Stomach smooth muscle (tissue), 2 donors: ENCODE results near the gene GPR141.

Experiments used
- H3K27ac ChIP-seq: one replicate; pipeline ENCODE4 v1.7.0; 2013; ENCODE audit warnings: mild to moderate bottlenecking, low read length, inconsistent platforms
- H3K27me3 ChIP-seq, 2 donors: one replicate each; pipeline ENCODE4 v1.7.0; 2013; ENCODE audit warnings: low read length in 2 of 2; ENCODE audit not compliant: insufficient read depth in 2 of 2, control insufficient read depth in 1 of 2
- H3K36me3 ChIP-seq, 2 donors: one replicate each; pipeline ENCODE4 v1.7.0; 2013; ENCODE audit warnings: low read length in 2 of 2; ENCODE audit not compliant: control insufficient read depth in 2 of 2, insufficient read depth in 2 of 2
- H3K4me1 ChIP-seq: one replicate; pipeline ENCODE4 v1.7.0; 2013; ENCODE audit warnings: low read length; ENCODE audit not compliant: control insufficient read depth, insufficient read depth
- H3K4me3 ChIP-seq, 2 donors: one replicate each; pipeline ENCODE4 v1.7.0; 2013; ENCODE audit warnings: low read length in 2 of 2
- H3K9ac ChIP-seq, 2 donors: one replicate each; pipeline ENCODE4 v1.7.0; 2013; ENCODE audit warnings: low read length in 2 of 2, mild to moderate bottlenecking in 1 of 2
- H3K9me3 ChIP-seq, 2 donors: one replicate each; pipeline ENCODE4 v1.7.0; 2013; ENCODE audit warnings: low read length in 2 of 2; ENCODE audit not compliant: control insufficient read depth in 2 of 2
- donor health status: healthy.
- donor health status: Pancreatic carcinoma.

Gene GPR141

GRCh38 chr7:37683246-37684120 is at the start of gene GPR141:
Gene GPR141 (plus strand): TSS chr7:37683766. CDS start chr7:37740394, 56,628 bp downstream.
- H3K36me3 ChIP-seq, result no peaks in the 10 kb centered on the region
- H3K27me3 ChIP-seq, result no peaks in the 10 kb centered on the region
- no peak within 1 kb of the TSS for H3K4me3 ChIP-seq
- no peaks in the 10 kb centered on the region for H3K9me3 ChIP-seq
- no peak within 1 kb of the TSS for H3K9ac ChIP-seq
- H3K27ac ChIP-seq, result no peak within 1 kb of the TSS
- no peaks in the 10 kb centered on the region for H3K4me1 ChIP-seq

GRCh38 chr7:37635346-37635745 is 48.2 kb upstream of the GPR141 start:
- peaks cover 0 to 5% of the 10 kb centered on the region in 2 donors for H3K9me3 ChIP-seq
- no peak overlapping the region for H3K9ac ChIP-seq
- H3K4me3 ChIP-seq, result no peak overlapping the region
- no peak overlapping the region for H3K27ac ChIP-seq
- no peaks in the 10 kb centered on the region for H3K4me1 ChIP-seq
- H3K36me3 ChIP-seq, result no peaks in the 10 kb centered on the region
- no peaks in the 10 kb centered on the region for H3K27me3 ChIP-seq

- H3K27ac ChIP-seq, result no peak overlapping the region
- H3K4me1 ChIP-seq, result no peaks in the 10 kb centered on the region
- H3K9me3 ChIP-seq, result no peaks in the 10 kb centered on the region
- no peak overlapping the region for H3K9ac ChIP-seq
- H3K4me3 ChIP-seq, result no peak overlapping the region
- no peaks in the 10 kb centered on the region for H3K27me3 ChIP-seq
- H3K36me3 ChIP-seq, result no peaks in the 10 kb centered on the region
Measured at GRCh38 chr7:37642028-37642540, 41.5 kb upstream of the GPR141 start.

DNA sequence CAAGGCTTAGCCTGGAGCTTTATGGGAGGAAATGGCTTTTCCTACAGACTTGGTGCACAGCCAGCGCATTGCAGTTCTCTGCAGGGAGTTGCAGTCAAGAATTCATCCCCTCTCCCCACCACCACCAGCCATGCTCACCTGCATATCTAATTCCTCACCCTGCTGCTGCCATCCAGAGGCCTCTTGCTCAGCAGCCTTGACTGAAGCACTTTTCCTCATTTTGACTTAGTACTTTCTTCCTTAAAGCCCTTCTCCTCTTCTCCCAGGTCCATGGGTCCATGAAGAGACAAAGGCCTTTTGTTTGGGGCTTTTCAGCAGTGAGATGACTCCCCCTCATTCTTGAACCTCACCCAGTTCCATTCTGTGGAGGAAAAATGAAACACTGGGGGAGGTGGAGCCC is 39.7 kb upstream of the GPR141 start:
- H3K4me3 ChIP-seq, result no peak overlapping the region
- H3K4me1 ChIP-seq, result no peaks in the 10 kb centered on the region
- no peaks in the 10 kb centered on the region for H3K27me3 ChIP-seq
- H3K9ac ChIP-seq, result no peak overlapping the region
- H3K36me3 ChIP-seq, result no peaks in the 10 kb centered on the region
- no peaks in the 10 kb centered on the region for H3K9me3 ChIP-seq
- no peak overlapping the region for H3K27ac ChIP-seq

DNA sequence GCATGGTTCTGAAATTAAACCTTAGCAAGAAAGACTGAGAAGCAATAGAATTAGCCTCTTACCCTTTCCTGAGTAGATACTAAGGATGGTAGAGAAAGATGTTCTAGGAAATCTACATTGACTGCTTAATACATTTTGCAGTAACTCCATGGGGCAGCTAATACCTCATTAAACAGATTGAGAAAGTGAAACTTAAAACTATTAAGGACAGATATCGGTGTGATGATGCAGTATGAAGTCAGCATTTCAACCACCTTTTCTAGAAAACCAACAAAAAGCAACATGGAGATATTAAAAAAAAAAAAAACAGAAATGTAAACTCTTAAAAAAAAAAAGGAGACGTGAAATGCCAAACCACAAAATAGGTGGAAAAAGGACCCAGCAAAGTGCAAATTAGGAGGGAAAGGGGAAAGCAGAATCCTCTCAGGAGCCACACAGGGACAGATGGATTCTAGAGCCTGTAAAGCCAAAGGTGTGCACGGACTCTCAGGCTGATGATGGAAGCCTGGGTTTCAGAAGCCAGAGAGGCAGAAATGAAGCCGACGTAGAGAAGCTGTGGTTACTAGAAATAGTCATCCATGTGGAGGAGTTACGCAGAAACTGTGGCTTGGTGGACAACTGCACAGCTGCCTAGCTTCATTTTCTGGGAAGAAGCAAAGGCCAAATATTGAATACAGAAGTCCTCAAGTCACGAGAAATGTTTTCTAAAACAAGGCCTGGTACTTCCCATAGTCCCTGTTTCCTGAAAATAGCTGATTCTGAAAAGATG is 38.1 kb upstream of the GPR141 start:
- H3K27ac ChIP-seq, result no peak overlapping the region
- no peak overlapping the region for H3K4me3 ChIP-seq
- H3K9me3 ChIP-seq, result no peaks in the 10 kb centered on the region
- no peak overlapping the region for H3K9ac ChIP-seq
- no peaks in the 10 kb centered on the region for H3K36me3 ChIP-seq
- H3K4me1 ChIP-seq, result no peaks in the 10 kb centered on the region
- no peaks in the 10 kb centered on the region for H3K27me3 ChIP-seq

- H3K4me1 ChIP-seq, result no peaks in the 10 kb centered on the region
- H3K27me3 ChIP-seq, result no peaks in the 10 kb centered on the region
- H3K9ac ChIP-seq, result no peak overlapping the region
- no peaks in the 10 kb centered on the region for H3K36me3 ChIP-seq
- H3K4me3 ChIP-seq, result no peak overlapping the region
- no peak overlapping the region for H3K27ac ChIP-seq
- H3K9me3 ChIP-seq, result no peaks in the 10 kb centered on the region
Measured at GRCh38 chr7:37656913-37657530, 26.5 kb upstream of the GPR141 start.

- Histone ChIP-seq H3K4me3 (no peak overlapping the region), H3K27me3 (no peaks in the 10 kb centered on the region), H3K27ac (no peak overlapping the region), H3K4me1 (no peaks in the 10 kb centered on the region), H3K9me3 (no peaks in the 10 kb centered on the region), H3K36me3 (no peaks in the 10 kb centered on the region), H3K9ac (no peak overlapping the region)
Measured at GRCh38 chr7:37657816-37658215, 25.8 kb upstream of the GPR141 start.

DNA sequence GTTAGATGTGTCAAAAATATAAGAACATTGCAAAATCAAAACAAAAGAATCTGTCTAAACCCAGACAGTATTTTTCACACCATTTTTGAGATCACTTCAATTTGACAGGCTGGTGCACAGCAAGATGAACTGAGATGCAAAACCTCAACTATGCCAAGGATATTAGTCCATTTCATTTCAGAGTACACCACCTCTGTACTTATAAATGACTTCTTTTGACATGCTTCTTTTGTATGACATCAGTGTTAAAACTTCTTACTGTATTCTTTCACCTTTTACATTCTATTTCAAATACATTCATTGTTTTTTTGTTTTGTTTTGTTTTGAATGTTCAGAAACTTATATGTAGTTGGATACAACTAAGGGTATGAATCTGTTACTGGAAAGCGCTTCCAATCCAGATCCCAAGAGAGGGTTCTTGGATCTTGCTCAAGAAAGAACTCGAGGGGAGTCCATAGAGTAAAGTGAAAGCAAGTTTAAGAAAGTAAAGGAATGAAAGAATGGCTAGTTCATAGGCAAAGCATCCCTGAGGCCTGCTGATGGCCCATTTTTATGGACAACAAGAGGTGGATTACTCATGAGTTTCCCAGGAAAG is 23.5 kb upstream of the GPR141 start:
- Histone ChIP-seq H3K36me3 (no peaks in the 10 kb centered on the region), H3K4me3 (no peak overlapping the region), H3K9me3 (no peaks in the 10 kb centered on the region), H3K9ac (no peak overlapping the region), H3K27me3 (no peaks in the 10 kb centered on the region), H3K27ac (no peak overlapping the region), H3K4me1 (no peaks in the 10 kb centered on the region)

- H3K4me1 ChIP-seq, result no peaks in the 10 kb centered on the region
- H3K4me3 ChIP-seq, result no peak overlapping the region
- H3K27ac ChIP-seq, result no peak overlapping the region
- no peaks in the 10 kb centered on the region for H3K27me3 ChIP-seq
- no peaks in the 10 kb centered on the region for H3K9me3 ChIP-seq
- H3K36me3 ChIP-seq, result no peaks in the 10 kb centered on the region
- no peak overlapping the region for H3K9ac ChIP-seq
Measured at GRCh38 chr7:37660614-37661013, 23.0 kb upstream of the GPR141 start.

DNA sequence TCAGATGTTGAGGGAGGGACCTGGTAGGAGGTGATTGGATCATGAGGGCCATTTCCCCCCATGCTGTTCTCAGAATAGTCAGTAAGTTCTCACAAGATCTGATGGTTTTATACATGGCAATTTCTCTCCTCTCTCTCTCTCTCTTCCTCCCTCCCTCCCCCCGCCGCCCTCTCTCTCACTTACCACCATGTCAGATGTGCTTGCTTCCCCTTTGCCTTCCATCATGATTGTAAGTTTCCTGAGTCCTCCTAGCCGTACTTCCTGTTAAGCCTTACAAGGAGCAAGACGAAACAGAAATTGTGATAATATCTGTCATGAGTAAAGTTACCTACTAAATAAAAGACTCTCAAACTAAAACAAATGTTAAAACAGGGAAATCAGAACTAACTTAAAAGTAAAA is 19.9 kb upstream of the GPR141 start:
- H3K4me1 ChIP-seq, result no peaks in the 10 kb centered on the region
- H3K27ac ChIP-seq, result no peak overlapping the region
- H3K4me3 ChIP-seq, result no peak overlapping the region
- no peaks in the 10 kb centered on the region for H3K36me3 ChIP-seq
- no peaks in the 10 kb centered on the region for H3K9me3 ChIP-seq
- no peaks in the 10 kb centered on the region for H3K27me3 ChIP-seq
- no peak overlapping the region for H3K9ac ChIP-seq
